ENCODE measurements around the gene TMEM273. TPM values are rescaled to one million over a fixed set of nuclear protein-coding genes. Genes with fewer than 3 reads are reported as not detected.

Gene TMEM273
- total RNA-seq, 4 donors from 2014 or later = 1.3 to 10.6 (median 6.8) TPM

DNA sequence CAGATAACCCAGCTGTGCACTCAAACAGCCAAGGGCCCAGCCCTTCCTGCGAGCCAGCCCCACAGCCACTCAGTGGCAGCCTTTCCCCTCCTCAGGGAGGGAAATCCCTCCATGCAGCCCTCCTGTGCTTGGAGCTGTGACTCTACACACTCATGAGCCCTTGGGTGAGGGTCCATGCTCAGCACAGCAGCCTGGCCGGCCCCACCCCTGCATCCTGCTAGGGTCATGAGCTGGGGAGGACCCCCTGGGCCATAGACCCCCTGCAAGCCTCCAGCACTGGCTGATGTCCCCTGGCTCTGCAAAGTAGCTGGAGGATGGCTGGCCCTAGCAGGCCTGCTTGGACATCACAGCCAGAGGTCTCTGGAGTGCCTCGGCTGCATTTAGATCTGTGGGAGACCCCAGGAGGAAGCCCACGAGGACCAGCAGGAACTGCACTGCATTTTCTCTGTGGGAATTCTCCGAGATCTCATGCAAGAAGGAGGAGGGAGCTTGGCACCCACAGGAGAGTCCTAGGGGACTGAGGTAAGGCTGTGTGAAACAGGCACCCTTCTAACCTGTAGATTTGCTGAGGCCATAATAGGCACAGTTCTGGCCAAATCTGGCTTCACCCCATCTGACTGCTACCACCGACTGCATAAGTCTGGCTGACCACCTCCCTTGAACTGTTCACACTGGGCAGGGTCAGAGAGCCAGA, 17.4 kb downstream of the TMEM273 start:
- Histone ChIP-seq H3K27me3 (no peaks in the 10 kb centered on the region), H3K4me3 (no peak overlapping the region), H3K4me1 (peaks cover 7% of the 10 kb centered on the region), H3K27ac (no peak overlapping the region), H3K36me3 (no peaks in the 10 kb centered on the region), H3K9me3 (no peaks in the 10 kb centered on the region)
- WGBS = 94% methylated on average over 2 of the region's 6 CpGs
- no peak for DNase-seq (ENCODE audit: low spot score in 2 of 2)
- TF ChIP-seq POLR2A (IDR thresholded peaks at IDR 0.05) (no peak), EP300 (IDR thresholded peaks at IDR 0.05) (no peak), POLR2AphosphoS5 (IDR thresholded peaks at IDR 0.05) (no peak)
- TF ChIP-seq, protein P1, sequence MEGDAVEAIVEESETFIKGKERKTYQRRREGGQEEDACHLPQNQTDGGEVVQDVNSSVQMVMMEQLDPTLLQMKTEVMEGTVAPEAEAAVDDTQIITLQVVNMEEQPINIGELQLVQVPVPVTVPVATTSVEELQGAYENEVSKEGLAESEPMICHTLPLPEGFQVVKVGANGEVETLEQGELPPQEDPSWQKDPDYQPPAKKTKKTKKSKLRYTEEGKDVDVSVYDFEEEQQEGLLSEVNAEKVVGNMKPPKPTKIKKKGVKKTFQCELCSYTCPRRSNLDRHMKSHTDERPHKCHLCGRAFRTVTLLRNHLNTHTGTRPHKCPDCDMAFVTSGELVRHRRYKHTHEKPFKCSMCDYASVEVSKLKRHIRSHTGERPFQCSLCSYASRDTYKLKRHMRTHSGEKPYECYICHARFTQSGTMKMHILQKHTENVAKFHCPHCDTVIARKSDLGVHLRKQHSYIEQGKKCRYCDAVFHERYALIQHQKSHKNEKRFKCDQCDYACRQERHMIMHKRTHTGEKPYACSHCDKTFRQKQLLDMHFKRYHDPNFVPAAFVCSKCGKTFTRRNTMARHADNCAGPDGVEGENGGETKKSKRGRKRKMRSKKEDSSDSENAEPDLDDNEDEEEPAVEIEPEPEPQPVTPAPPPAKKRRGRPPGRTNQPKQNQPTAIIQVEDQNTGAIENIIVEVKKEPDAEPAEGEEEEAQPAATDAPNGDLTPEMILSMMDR (IDR thresholded peaks at IDR 0.05) = no peak

DNA sequence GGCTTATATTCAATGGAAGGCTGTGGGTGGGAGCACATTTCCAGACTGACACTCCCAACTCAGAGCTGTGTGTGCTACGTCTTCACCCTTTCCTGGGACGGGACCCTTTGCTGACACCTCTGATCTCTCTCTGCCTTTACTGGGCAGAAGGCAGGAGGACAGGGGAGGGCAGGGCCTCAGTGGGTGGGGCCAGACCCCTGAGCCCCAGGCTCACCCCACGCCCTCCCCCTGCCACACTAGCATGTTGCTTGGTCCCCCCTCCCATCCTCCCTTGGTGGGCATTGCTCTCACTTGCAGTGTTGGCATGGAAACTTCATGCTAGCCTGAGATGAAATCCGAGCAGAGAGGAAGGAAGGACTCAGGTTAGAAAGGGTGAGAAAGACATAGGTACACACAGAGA, 18.4 kb downstream of the TMEM273 start:
- Histone ChIP-seq H3K4me3 (no peak overlapping the region), H3K27ac (no peak overlapping the region), H3K36me3 (no peaks in the 10 kb centered on the region), H3K4me1 (peaks cover 3% of the 10 kb centered on the region), H3K9me3 (no peaks in the 10 kb centered on the region), H3K27me3 (no peaks in the 10 kb centered on the region)
- TF ChIP-seq POLR2AphosphoS5 (IDR thresholded peaks at IDR 0.05) = no peak
- TF ChIP-seq, protein P1 (IDR thresholded peaks at IDR 0.05) = no peak
- TF ChIP-seq POLR2A (IDR thresholded peaks at IDR 0.05) = no peak
- no peak for TF ChIP-seq EP300 (IDR thresholded peaks at IDR 0.05)
- 79% methylated on average over 4 of the region's 4 CpGs for WGBS
- DNase-seq (ENCODE audit: low spot score in 2 of 2) = no peak

DNA sequence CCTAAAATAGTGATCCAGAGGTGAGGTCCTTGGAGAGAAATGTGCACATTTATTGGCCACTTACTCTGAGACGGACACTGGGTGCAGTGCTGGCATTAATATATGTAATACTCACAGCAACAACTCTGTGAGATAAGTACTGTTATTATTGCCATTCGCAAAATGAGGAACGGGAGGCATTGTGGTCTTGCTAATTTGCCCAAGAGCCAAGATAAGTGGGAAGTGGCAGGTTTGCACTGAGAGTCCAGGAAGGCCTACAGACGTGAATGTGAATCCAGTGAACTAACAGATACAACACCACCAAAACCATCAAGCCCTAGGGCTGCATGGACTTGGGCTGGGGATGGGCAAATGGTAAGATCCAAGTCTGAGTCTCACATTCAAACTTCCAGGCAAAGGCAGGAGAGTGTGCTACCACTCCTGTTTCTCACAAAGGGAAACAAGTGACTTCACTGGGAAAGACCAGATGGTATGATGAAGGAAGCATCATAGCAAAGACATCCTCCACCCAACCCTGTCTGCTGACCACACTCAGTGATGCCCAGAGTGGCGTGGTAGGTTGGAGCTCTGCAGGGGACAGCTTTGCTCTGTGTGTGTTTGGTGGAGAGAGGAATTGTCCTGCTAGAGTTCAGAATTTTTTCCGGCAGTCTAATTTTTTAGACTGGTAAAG, 19.2 kb downstream of the TMEM273 start:
- DNase-seq (ENCODE audit: low spot score in 2 of 2) = no peak
- Histone ChIP-seq H3K4me1 (peaks cover 3% of the 10 kb centered on the region), H3K27me3 (no peaks in the 10 kb centered on the region), H3K9me3 (no peaks in the 10 kb centered on the region), H3K4me3 (no peak overlapping the region), H3K36me3 (no peaks in the 10 kb centered on the region), H3K27ac (no peak overlapping the region)
- 92% methylated on average over 6 of the region's 6 CpGs for WGBS
- TF ChIP-seq POLR2AphosphoS5 (IDR thresholded peaks at IDR 0.05) (no peak), POLR2A (IDR thresholded peaks at IDR 0.05) (no peak), EP300 (IDR thresholded peaks at IDR 0.05) (no peak)
- TF ChIP-seq, protein P1 (IDR thresholded peaks at IDR 0.05) = no peak

DNA sequence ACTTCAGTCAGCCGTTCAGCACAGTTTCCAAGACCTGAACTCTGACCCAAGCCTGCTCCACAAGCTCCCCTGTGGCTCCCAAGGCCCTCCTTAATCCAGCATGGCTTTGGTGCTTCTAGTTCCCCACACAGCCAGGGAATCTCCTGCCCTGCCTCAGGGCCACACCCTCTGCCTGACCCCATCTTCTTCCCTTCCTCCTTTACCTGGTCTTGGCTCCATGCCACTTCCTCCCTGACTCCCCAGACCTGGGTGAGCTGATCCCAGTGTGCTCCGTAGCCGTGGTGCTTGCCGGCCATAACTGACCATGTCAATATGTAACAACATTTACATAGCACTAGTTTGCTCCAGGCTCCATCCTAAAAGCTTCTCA, 20.0 kb downstream of the TMEM273 start:
- H3K27me3 ChIP-seq = no peaks in the 10 kb centered on the region
- H3K9me3 ChIP-seq = no peaks in the 10 kb centered on the region
- TF ChIP-seq POLR2AphosphoS5 (IDR thresholded peaks at IDR 0.05) = no peak
- TF ChIP-seq, protein P1 (IDR thresholded peaks at IDR 0.05) = no peak
- no peak for TF ChIP-seq POLR2A (IDR thresholded peaks at IDR 0.05)
- TF ChIP-seq EP300 (IDR thresholded peaks at IDR 0.05) = no peak
- no peak overlapping the region for H3K27ac ChIP-seq
- H3K36me3 ChIP-seq = no peaks in the 10 kb centered on the region
- H3K4me3 ChIP-seq = no peak overlapping the region
- 84% methylated on average over 3 of the region's 4 CpGs for WGBS
- peaks cover 3% of the 10 kb centered on the region for H3K4me1 ChIP-seq
- no peak for DNase-seq (ENCODE audit: low spot score in 2 of 2)

DNA sequence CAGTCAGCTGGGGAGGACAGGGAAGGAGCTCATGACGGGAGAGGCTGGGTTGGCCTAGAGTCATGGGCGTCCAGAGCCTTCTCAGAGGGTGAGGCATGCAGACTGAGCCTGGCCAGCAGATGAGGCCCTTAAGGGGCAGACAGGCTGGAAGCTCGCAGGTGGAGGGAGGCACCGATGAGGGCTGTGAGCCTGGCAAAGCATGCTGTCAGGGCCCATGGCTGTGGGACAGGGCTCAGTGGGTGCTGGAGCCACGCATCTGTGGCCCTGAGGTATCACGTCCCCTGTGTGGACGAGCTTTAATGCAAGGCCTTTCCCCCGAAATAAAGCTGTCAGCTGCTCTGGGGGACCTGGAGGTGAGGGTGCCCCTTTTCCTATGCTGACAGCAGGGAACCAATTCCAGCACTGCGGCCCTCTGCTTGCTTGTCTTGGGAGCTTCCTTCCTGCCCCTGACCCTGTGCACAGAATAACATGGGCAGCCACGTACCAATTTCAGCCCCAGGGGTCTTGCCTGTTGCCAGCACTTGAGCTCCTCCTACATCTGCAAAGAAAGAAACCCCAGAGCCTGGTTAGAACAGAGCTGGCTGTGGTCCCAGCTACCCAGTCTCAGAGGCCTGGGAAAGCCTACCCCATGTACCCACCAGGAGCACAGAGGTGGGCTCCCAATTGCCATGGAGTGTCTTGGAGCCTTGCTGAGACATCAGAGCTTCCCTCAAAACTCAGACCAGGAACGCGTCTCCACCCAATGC, 20.6 kb downstream of the TMEM273 start:
- H3K27ac ChIP-seq = no peak overlapping the region
- no peaks in the 10 kb centered on the region for H3K36me3 ChIP-seq
- WGBS = 84% methylated on average over 9 of the region's 12 CpGs
- H3K4me1 ChIP-seq = peaks cover 3% of the 10 kb centered on the region
- TF ChIP-seq, protein P1 (IDR thresholded peaks at IDR 0.05) = no peak
- TF ChIP-seq EP300 (IDR thresholded peaks at IDR 0.05) (no peak), POLR2AphosphoS5 (IDR thresholded peaks at IDR 0.05) (no peak), POLR2A (IDR thresholded peaks at IDR 0.05) (no peak)
- H3K9me3 ChIP-seq = no peaks in the 10 kb centered on the region
- peak in 1 of 2 donors; percentile 58 for DNase-seq (ENCODE audit: low spot score in 2 of 2)
- H3K4me3 ChIP-seq = no peak overlapping the region
- H3K27me3 ChIP-seq = no peaks in the 10 kb centered on the region

Data from suprapubic skin (tissue), 4 donors.